ENCODE measurements around the gene MITD1. TPM values are rescaled to one million over a fixed set of nuclear protein-coding genes. Genes with fewer than 3 reads are reported as not detected.

MITD1 gene
- total and polyA plus RNA-seq, 2 of the 13 experiments (the other 11 are each of a cell fraction or from before 2014, with no cell fraction given): 17.8 to 43.7 TPM

- TF ChIP-seq ZNF276 (CRISPR knock-in tag; IDR thresholded peaks at IDR 0.05; ENCODE audit: low read depth) (no peak; the same call in 1 of the 2 replicates), ZMYM2 (CRISPR knock-in tag; IDR thresholded peaks at IDR 0.05) (no peak; the same call in 1 of the 2 replicates), PAWR (CRISPR knock-in tag; IDR thresholded peaks at IDR 0.05; ENCODE audit: borderline replicate concordance) (no peak), ZNF563 (CRISPR knock-in tag; IDR thresholded peaks at IDR 0.05) (peak; percentile 83), ZNF337 (CRISPR knock-in tag; IDR thresholded peaks at IDR 0.05; ENCODE audit: borderline replicate concordance, low read depth) (peak; percentile 93; the same call in 1 of the 2 replicates), SP5 (CRISPR knock-in tag; IDR thresholded peaks at IDR 0.05; ENCODE audit: borderline replicate concordance, low read depth) (peak; percentile 73), BCL3 (CRISPR knock-in tag; IDR thresholded peaks at IDR 0.05) (peak; percentile 94), PRPF4 (IDR thresholded peaks at IDR 0.05; ENCODE audit: low read depth, low read length, poor library complexity, severe bottlenecking) (no peak), HES4 (CRISPR knock-in tag; IDR thresholded peaks at IDR 0.05; ENCODE audit: borderline replicate concordance) (peak; percentile 60; the same call in 1 of the 2 replicates), CCAR2 (optimal IDR thresholded peaks at IDR 0.05; ENCODE audit: low read depth, low read length) (peak; percentile 94), ZNF543 (CRISPR knock-in tag; IDR thresholded peaks at IDR 0.05) (peak; percentile 87), PBX2 (CRISPR knock-in tag; IDR thresholded peaks at IDR 0.05) (no peak), MAFF (IDR thresholded peaks at IDR 0.05; ENCODE audit: low read depth, low read length) (no peak; the same call in 1 of the 2 replicates), PAX8 (CRISPR knock-in tag; IDR thresholded peaks at IDR 0.05; ENCODE audit: borderline replicate concordance) (peak; percentile 89), RFX5 (IDR thresholded peaks at IDR 0.05; ENCODE audit: low read depth, low read length) (peak; percentile 8), SMYD3 (CRISPR knock-in tag; IDR thresholded peaks at IDR 0.05) (peak; percentile 71), POGZ (CRISPR knock-in tag; IDR thresholded peaks at IDR 0.05) (peak; percentile 98), RFXANK (CRISPR knock-in tag; IDR thresholded peaks at IDR 0.05) (peak; percentile 93), ZNF121 (CRISPR knock-in tag; IDR thresholded peaks at IDR 0.05) (no peak; the same call in 1 of the 2 replicates), E2F1 (CRISPR knock-in tag; IDR thresholded peaks at IDR 0.05) (peak; percentile 76), PITX1 (CRISPR knock-in tag; IDR thresholded peaks at IDR 0.05) (peak; percentile 95), ZNF350 (CRISPR knock-in tag; IDR thresholded peaks at IDR 0.05; ENCODE audit: borderline replicate concordance, low read depth) (peak; percentile 94), ZNF512 (CRISPR knock-in tag; IDR thresholded peaks at IDR 0.05) (peak; percentile 82; the same call in 1 of the 2 replicates)
Observed at GRCh38 chr2:99180755-99181623, at the start of gene MITD1, which contains the start of gene MRPL30 (continued).

Measured in HepG2 (cell line).